ENCODE results near the gene TMA16.
"Not testable (repeated sequence)": the region's sequence is repeated elsewhere in the genome, so short reads cannot be mapped to it uniquely, and the experiment has no call there.

Gene TMA16

GRCh38 chr4:163515198-163515597 is 20.7 kb downstream of the TMA16 start:
- DNase-seq (ENCODE audit: low spot score) = no peak

GRCh38 chr4:163523791-163524365 is 29.4 kb downstream of the TMA16 start:
- peak; percentile 69 for DNase-seq (ENCODE audit: low spot score)

- DNase-seq (ENCODE audit: low spot score) = no peak
These were observed 31.5 kb downstream of the TMA16 start for GRCh38 chr4:163525982-163526381.

- no peak for DNase-seq (ENCODE audit: low spot score)
These were observed 32.7 kb downstream of the TMA16 start for GRCh38 chr4:163527172-163527571.

GRCh38 chr4:163528653-163529052 is 34.2 kb downstream of the TMA16 start:
- no peak for DNase-seq (ENCODE audit: low spot score)

GRCh38 chr4:163534056-163534455 is 39.6 kb downstream of the TMA16 start:
- no peak for DNase-seq (ENCODE audit: low spot score)

- no peak for DNase-seq (ENCODE audit: low spot score)
These were observed 41.2 kb downstream of the TMA16 start for GRCh38 chr4:163535657-163536056.

- no peak for DNase-seq (ENCODE audit: low spot score)
These were observed 41.6 kb downstream of the TMA16 start for GRCh38 chr4:163536091-163536490.

- DNase-seq (ENCODE audit: low spot score) = no peak
These were observed 42.6 kb downstream of the TMA16 start for GRCh38 chr4:163537114-163537513.

- DNase-seq (ENCODE audit: low spot score) = not testable (repeated sequence)
These were observed 44.3 kb downstream of the TMA16 start for GRCh38 chr4:163538820-163539219.

GRCh38 chr4:163540448-163540847 is 46.0 kb downstream of the TMA16 start:
- no peak for DNase-seq (ENCODE audit: low spot score)

- peak; percentile 76 for DNase-seq (ENCODE audit: low spot score)
These were observed 46.5 kb downstream of the TMA16 start for GRCh38 chr4:163540977-163541376.

- DNase-seq (ENCODE audit: low spot score) = no peak
These were observed 47.8 kb downstream of the TMA16 start for GRCh38 chr4:163542275-163542674.

GRCh38 chr4:163544407-163545038 is 50.0 kb downstream of the TMA16 start:
- peak; percentile 80 for DNase-seq (ENCODE audit: low spot score)

- peak; percentile 85 for DNase-seq (ENCODE audit: low spot score)
These were observed 54.2 kb downstream of the TMA16 start for GRCh38 chr4:163548481-163549243.

GRCh38 chr4:163550869-163551267 is 56.4 kb downstream of the TMA16 start:
- DNase-seq (ENCODE audit: low spot score) = no peak

- DNase-seq (ENCODE audit: low spot score) = no peak
These were observed 58.7 kb downstream of the TMA16 start for GRCh38 chr4:163553146-163553545.

- DNase-seq (ENCODE audit: low spot score) = peak; percentile 58
These were observed 60.5 kb downstream of the TMA16 start for GRCh38 chr4:163554870-163555465.

- DNase-seq (ENCODE audit: low spot score) = peak; percentile 27
These were observed 61.7 kb downstream of the TMA16 start for GRCh38 chr4:163556177-163556576.

GRCh38 chr4:163556650-163557391 is 62.3 kb downstream of the TMA16 start:
- DNase-seq (ENCODE audit: low spot score) = no peak

GRCh38 chr4:163558539-163559044 is 64.1 kb downstream of the TMA16 start:
- DNase-seq (ENCODE audit: low spot score) = no peak

GRCh38 chr4:163562496-163562895 is 68.0 kb downstream of the TMA16 start:
- no peak for DNase-seq (ENCODE audit: low spot score)
